GM18505 (cell line): ENCODE measurements around the gene TMEM198.
A peak's percentile ranks its signal among the peaks of the same experiment; 100 is the strongest.

Experiments used
- ATAC-seq: cut with Tn5 transposase; IDR thresholded peaks from one replicate; pipeline ENCODE4 v1.9.1; 2021; ENCODE audit not compliant: unreplicated experiment
- POLR2A ChIP-seq: IDR thresholded peaks from 4 replicates; pipeline ENCODE4 v1.6.1; 2011; ENCODE audit warnings: borderline replicate concordance; ENCODE audit not compliant: insufficient read depth, insufficient read length; ENCODE audit errors: extremely low read depth

Gene TMEM198

GRCh38 chr2:219596954-219597551 is 53.2 kb downstream of the TMEM198 start:
- peak; percentile 5 for ATAC-seq
- TF ChIP-seq POLR2A: no peak

- peak; percentile 94 for ATAC-seq
- peak; percentile 96 for TF ChIP-seq POLR2A
Observed at GRCh38 chr2:219597552-219598307, 53.9 kb downstream of the TMEM198 start, which contains the start of gene STK11IP. TSS of gene STK11IP (plus strand) at chr2:219597857. CDS start at chr2:219598120, 263 bp downstream.

- ATAC-seq: no peak
- TF ChIP-seq POLR2A: no peak
Observed at GRCh38 chr2:219598308-219599078, 54.7 kb downstream of the TMEM198 start.
